B cell (primary cell): Measurements from ENCODE around the gene INCA1. TPM values are rescaled to one million over a fixed set of nuclear protein-coding genes. Genes with fewer than 3 reads are reported as not detected.

Source experiments
- ATAC-seq: fragments of 200-7000 bp; cut with Tn5 transposase; one replicate; pipeline ENCODE4 v1.10.0; 2021; ENCODE audit warnings: low read depth, mild to moderate bottlenecking, moderate number of reproducible peaks, moderate library complexity
- CTCF ChIA-PET: fragments of 350-600 bp; sonication (Branson Sonifier 250); formaldehyde crosslinking; loops from one replicate; lab custom pipeline; 2021; ENCODE audit warnings: antibody characterized with exemption, inconsistent platforms; lab: Charles Lee
- POLR2A ChIA-PET: fragments of 350-600 bp; sonication (Branson Sonifier 250); formaldehyde crosslinking; loops from one replicate; lab custom pipeline; 2021; ENCODE audit warnings: antibody characterized with exemption; lab: Charles Lee
- DNase-seq: peaks from one replicate; pipeline ENCODE4 v3.0.0; 2013
- H2AFZ ChIP-seq: 2 replicates; pipeline ENCODE4 v1.6.1; 2012; ENCODE audit warnings: mild to moderate bottlenecking, low read depth, low read length; ENCODE audit not compliant: insufficient read depth, poor library complexity, severe bottlenecking
- H3K27ac ChIP-seq, 2 donors: 1 replicate in 1 of 2; 2 replicates in 1 of 2; pipeline ENCODE4 v1.5.1; 2012 to 2013; ENCODE audit warnings: low read length in 2 of 2, mild to moderate bottlenecking in 2 of 2, moderate library complexity in 1 of 2
- H3K27me3 ChIP-seq, 4 experiments: fragments of 200-600 bp in 1 of 4; sonication (generic) in 1 of 4; replicated peaks in 1 of 4; 1 replicate in 2 of 4; 2 replicates in 2 of 4; pipeline versions ENCODE4 v1.6.1 to v1.7.0; 2013 to 2016; ENCODE audit warnings: low read length in 3 of 4, mild to moderate bottlenecking in 2 of 4, mixed read lengths in 1 of 4, moderate library complexity in 1 of 4; ENCODE audit not compliant: insufficient read depth in 4 of 4, control insufficient read depth in 3 of 4; ENCODE audit errors: control extremely low read depth in 1 of 4
- H3K36me3 ChIP-seq, 2 experiments: replicated peaks in 1 of 2; 1 replicate in 1 of 2; 2 replicates in 1 of 2; pipeline versions ENCODE4 v1.6.1 to v1.7.1; 2013; ENCODE audit warnings: low read length in 1 of 2; ENCODE audit not compliant: insufficient read depth in 2 of 2, control insufficient read depth in 1 of 2; ENCODE audit errors: control extremely low read depth in 1 of 2, extremely low read depth in 1 of 2
- H3K4me1 ChIP-seq, 2 donors: fragments of 200-600 bp in 1 of 2; sonication (generic) in 1 of 2; 1 replicate in 1 of 2; 2 replicates in 1 of 2; pipeline versions ENCODE4 v1.5.1 to v1.6.1; 2013 to 2017; ENCODE audit warnings: low read length in 2 of 2; ENCODE audit not compliant: control insufficient read depth in 2 of 2, insufficient read depth in 2 of 2
- H3K4me2 ChIP-seq: replicated peaks from 2 replicates; pipeline ENCODE3; 2012; ENCODE audit warnings: mild to moderate bottlenecking, low read depth, low read length; ENCODE audit not compliant: poor library complexity, severe bottlenecking
- H3K4me3 ChIP-seq, 5 experiments: fragments of 200-600 bp in 1 of 5; sonication (generic) in 1 of 5; 1 replicate in 3 of 5; 2 replicates in 2 of 5; pipeline versions ENCODE4 v1.5.1 to v1.7.0; 2011 to 2016; ENCODE audit warnings: low read length in 4 of 5, mild to moderate bottlenecking in 4 of 5, low read depth in 2 of 5, control low read depth in 1 of 5, moderate library complexity in 1 of 5; ENCODE audit not compliant: insufficient read depth in 1 of 5; ENCODE audit errors: control extremely low read depth in 1 of 5, extremely low read depth in 1 of 5
- H3K79me2 ChIP-seq: fragments of 200-600 bp; sonication (generic); one replicate; pipeline ENCODE4 v1.6.0; 2016; ENCODE audit warnings: low read length; ENCODE audit not compliant: control insufficient read depth, insufficient read depth
- H3K9ac ChIP-seq: fragments of 200-600 bp; sonication (generic); 2 replicates; pipeline ENCODE4 v1.6.1; 2017; ENCODE audit warnings: mild to moderate bottlenecking, low read length, moderate library complexity
- H3K9me3 ChIP-seq, 3 donors: one replicate each; pipeline versions ENCODE4 v1.6.1 to v1.7.1; 2013; ENCODE audit warnings: low read length in 2 of 3; ENCODE audit not compliant: control insufficient read depth in 2 of 3, insufficient read depth in 1 of 3; ENCODE audit errors: control extremely low read depth in 1 of 3
- H4K20me1 ChIP-seq: 2 replicates; pipeline ENCODE4 v1.6.0; 2012; ENCODE audit warnings: mild to moderate bottlenecking, low read length; ENCODE audit not compliant: insufficient read depth, control insufficient read depth, poor library complexity, severe bottlenecking
- H3K27ac Mint-ChIP-seq: one replicate; pipeline ENCODE4 v1.8.0; 2021; ENCODE audit warnings: mixed read lengths
- H3K27me3 Mint-ChIP-seq: one replicate; pipeline ENCODE4 v1.8.0; 2021; ENCODE audit warnings: mixed read lengths
- H3K4me1 Mint-ChIP-seq: one replicate; pipeline ENCODE4 v1.8.0; 2021; ENCODE audit warnings: mixed read lengths
- H3K4me3 Mint-ChIP-seq: one replicate; pipeline ENCODE4 v1.8.0; 2021; ENCODE audit warnings: mixed read lengths
- H3K9me3 Mint-ChIP-seq: one replicate; pipeline ENCODE4 v1.8.0; 2022; ENCODE audit warnings: mixed read lengths; ENCODE audit not compliant: insufficient read depth
- EZH2 ChIP-seq: IDR thresholded peaks from 2 replicates; pipeline ENCODE4 v1.6.1; 2012; ENCODE audit warnings: borderline replicate concordance, low read depth, mild to moderate bottlenecking, moderate library complexity, low read length; ENCODE audit not compliant: insufficient read depth, poor library complexity, severe bottlenecking
- WGBS: methylation state at CpG from one replicate; pipeline ENCODE4 v1.1.5; 2013; ENCODE audit warnings: missing lambda C conversion rate; ENCODE audit not compliant: insufficient coverage; 5-methylcytosine and 5-hydroxymethylcytosine counted together
- intact Hi-C: fragments of 100-400 bp; cut with micrococcal nuclease; formaldehyde crosslinking; loops from one replicate; pipeline ENCODE4 v1.10.0; 2022
- polyA plus RNA-seq: library from polyadenylated mRNA; depleted of rRNA; stranded (reverse); fragments of >200 nt; gene quantifications from 2 replicates; pipeline ENCODE4 v1.2.3, GENCODE V29; 2012
- total RNA-seq, 2 donors: library from RNA; stranded (reverse); fragments of 120-200 nt in 1 of 2; gene quantifications; 1 replicate in 1 of 2; 2 replicates in 1 of 2; pipeline versions ENCODE4 v1.2.3 to v1.2.4, GENCODE V29; 2013 to 2022
- TF ChIP-seq, protein P1 (sequence below): fragments of 200-600 bp; IDR thresholded peaks from one replicate; pipeline ENCODE4 v1.8.0; 2022; ENCODE audit warnings: antibody characterized with exemption, mild to moderate bottlenecking

INCA1 gene
- total and polyA plus RNA-seq, 2 donors (not counting 1 experiment from before 2014, with no cell fraction given): 0.30 to 0.60 TPM

DNA sequence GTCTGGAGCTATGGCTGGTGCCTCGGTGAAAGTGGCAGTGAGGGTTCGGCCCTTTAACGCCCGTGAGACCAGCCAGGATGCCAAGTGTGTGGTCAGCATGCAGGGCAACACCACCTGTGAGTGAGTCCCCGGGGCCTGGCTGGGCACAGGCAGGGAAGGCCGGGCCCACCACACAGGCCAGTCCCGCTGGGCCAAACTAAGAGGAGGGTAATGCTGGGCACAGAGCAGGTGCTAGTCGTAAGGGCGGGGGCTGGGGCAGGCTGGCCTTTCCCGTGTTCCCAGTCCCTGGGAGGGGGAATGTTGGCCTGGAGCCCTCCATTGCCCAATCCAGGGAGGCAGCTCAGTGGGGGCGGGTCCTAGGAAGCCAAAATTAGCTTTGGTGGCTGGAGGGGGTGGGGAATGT is 2.9 kb upstream of the INCA1 start:
- Mint-ChIP-seq H3K27me3 (no peaks in the 10 kb centered on the region), H3K4me1 (peaks cover 21% of the 10 kb centered on the region), H3K4me3 (peak overlapping the region; percentile 32), H3K9me3 (no peaks in the 10 kb centered on the region), H3K27ac (peak overlapping the region; percentile 22)
- no peak overlapping the region for H2AFZ ChIP-seq
- H3K27me3 ChIP-seq: peaks cover 0 to 20% (median under 1%) of the 10 kb centered on the region in 4 experiments
- H3K4me1 ChIP-seq: peaks cover 22 to 26% of the 10 kb centered on the region in 2 donors
- POLR2A ChIA-PET: no interaction called here
- no peak overlapping the region for H3K4me2 ChIP-seq
- CTCF ChIA-PET: interaction anchor here (0.7 to 3.5 kb wide), 3 partner anchors 12 to 62 kb away, joined by 4 to 26 read pairs (median 4); partner anchors contain the start of gene CAMTA2
- H4K20me1 ChIP-seq: peaks cover 8% of the 10 kb centered on the region
- TF ChIP-seq EZH2: no peak
- TF ChIP-seq, protein P1, sequence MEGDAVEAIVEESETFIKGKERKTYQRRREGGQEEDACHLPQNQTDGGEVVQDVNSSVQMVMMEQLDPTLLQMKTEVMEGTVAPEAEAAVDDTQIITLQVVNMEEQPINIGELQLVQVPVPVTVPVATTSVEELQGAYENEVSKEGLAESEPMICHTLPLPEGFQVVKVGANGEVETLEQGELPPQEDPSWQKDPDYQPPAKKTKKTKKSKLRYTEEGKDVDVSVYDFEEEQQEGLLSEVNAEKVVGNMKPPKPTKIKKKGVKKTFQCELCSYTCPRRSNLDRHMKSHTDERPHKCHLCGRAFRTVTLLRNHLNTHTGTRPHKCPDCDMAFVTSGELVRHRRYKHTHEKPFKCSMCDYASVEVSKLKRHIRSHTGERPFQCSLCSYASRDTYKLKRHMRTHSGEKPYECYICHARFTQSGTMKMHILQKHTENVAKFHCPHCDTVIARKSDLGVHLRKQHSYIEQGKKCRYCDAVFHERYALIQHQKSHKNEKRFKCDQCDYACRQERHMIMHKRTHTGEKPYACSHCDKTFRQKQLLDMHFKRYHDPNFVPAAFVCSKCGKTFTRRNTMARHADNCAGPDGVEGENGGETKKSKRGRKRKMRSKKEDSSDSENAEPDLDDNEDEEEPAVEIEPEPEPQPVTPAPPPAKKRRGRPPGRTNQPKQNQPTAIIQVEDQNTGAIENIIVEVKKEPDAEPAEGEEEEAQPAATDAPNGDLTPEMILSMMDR: no peak
- no peak for ATAC-seq
- H3K4me3 ChIP-seq: no peak overlapping the region
- H3K9me3 ChIP-seq: no peaks in the 10 kb centered on the region
- intact Hi-C loops: no loop called here
- over 99% methylated on average over 10 of the region's 11 CpGs for WGBS
- no peak overlapping the region for H3K27ac ChIP-seq
- no peaks in the 10 kb centered on the region for H3K79me2 ChIP-seq
- no peak overlapping the region for H3K9ac ChIP-seq
- no peak for DNase-seq
- H3K36me3 ChIP-seq: peaks cover 2 to 19% of the 10 kb centered on the region in 2 experiments

DNA sequence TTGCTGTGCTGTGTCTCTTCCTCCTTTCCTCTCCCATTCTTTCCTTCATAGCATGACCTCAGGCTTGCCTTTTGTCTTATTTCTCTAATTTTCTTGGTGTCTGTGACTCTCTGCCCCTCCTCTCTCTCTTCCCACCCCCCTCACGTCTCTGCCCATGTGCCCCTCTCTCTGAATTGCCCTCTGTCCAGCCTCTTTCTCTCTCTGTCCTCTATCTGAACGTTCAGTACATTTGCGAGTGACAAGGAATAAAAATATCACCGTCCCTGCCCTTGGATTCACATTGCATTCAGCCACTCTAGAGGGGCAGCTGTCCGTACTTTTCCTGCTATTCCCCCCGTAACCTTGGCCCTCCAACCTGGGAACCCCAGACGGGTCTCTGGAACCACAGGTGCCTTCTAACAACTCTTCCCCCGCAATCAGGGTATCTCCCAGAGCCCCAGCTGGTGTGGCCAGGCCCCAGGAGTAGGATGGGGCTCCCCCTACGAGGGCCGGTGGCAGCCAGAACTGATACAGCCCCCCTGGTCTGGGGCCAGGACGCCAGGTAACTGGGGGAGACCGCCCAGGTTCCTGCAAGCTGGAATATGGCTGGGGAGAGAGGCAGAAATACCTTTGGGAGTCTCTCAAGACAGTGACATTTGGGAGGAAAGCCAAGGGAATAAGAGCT is 2.2 kb upstream of the INCA1 start:
- intact Hi-C loops: loop anchor here (5.0 kb wide), 2 partner anchors 33 to 63 kb away; no protein-coding TSS in a partner anchor
- POLR2A ChIA-PET: interaction anchor here (3.1 kb wide), 1 partner anchor 51 kb away, joined by 16 read pairs; the partner anchor contains the start of gene PFN1
- 76% methylated on average over 10 of the region's 12 CpGs for WGBS

More for the DNA sequence above, 2.2 kb upstream of the INCA1 start:
- H3K36me3 ChIP-seq: peaks cover 0 to 13% of the 10 kb centered on the region in 2 experiments
- Mint-ChIP-seq H3K4me3 (peak overlapping the region; percentile 83), H3K27ac (peak overlapping the region; percentile 72), H3K4me1 (peaks cover 21% of the 10 kb centered on the region), H3K9me3 (no peaks in the 10 kb centered on the region), H3K27me3 (no peaks in the 10 kb centered on the region)
- peaks cover 0 to 19% (median 2%) of the 10 kb centered on the region in 4 experiments for H3K27me3 ChIP-seq
- TF ChIP-seq, protein P1: no peak
- TF ChIP-seq EZH2: no peak
- peak overlapping the region; percentile 75 for H3K9ac ChIP-seq
- H3K9me3 ChIP-seq: no peaks in the 10 kb centered on the region
- no peak overlapping the region for H2AFZ ChIP-seq
- peak overlapping the region; percentile 97 for H3K4me2 ChIP-seq
- no peak for ATAC-seq
- peaks cover 8% of the 10 kb centered on the region for H4K20me1 ChIP-seq
- DNase-seq: no peak
- H3K4me3 ChIP-seq: peak overlapping the region in 2 of 5 experiments; percentile 67 to 73
- H3K4me1 ChIP-seq: peaks cover 22 to 26% of the 10 kb centered on the region in 2 donors
- H3K79me2 ChIP-seq: no peaks in the 10 kb centered on the region
- no peak overlapping the region for H3K27ac ChIP-seq
- CTCF ChIA-PET: interaction anchor here (0.7 to 3.5 kb wide), 3 partner anchors 12 to 62 kb away, joined by 4 to 26 read pairs (median 4); partner anchors contain the start of gene CAMTA2
